K562 (cell line): Measurements from ENCODE around the gene DDX5. TPM values are rescaled to one million over a fixed set of nuclear protein-coding genes. Genes with fewer than 3 reads are reported as not detected.

ENCODE experiments used
- CHD7 ChIP-seq: fragments of 200-600 bp; sonication (generic); IDR thresholded peaks from one replicate; pipeline ENCODE4 v1.6.1; 2012; ENCODE audit warnings: mild to moderate bottlenecking, low read depth, low read length, inconsistent platforms
- MTA3 ChIP-seq: fragments of 450-650 bp; formaldehyde crosslinking; IDR thresholded peaks from 2 replicates; pipeline ENCODE4 v1.6.1; 2017; ENCODE audit warnings: mild to moderate bottlenecking, borderline replicate concordance
- POLR2G ChIP-seq: fragments of 200-400 bp; formaldehyde crosslinking; IDR thresholded peaks from 2 replicates; pipeline ENCODE4 v1.6.1; 2017; ENCODE audit warnings: low read depth, mild to moderate bottlenecking, antibody characterized with exemption, low read length, moderate library complexity
- RERE ChIP-seq: sonication (generic); formaldehyde crosslinking; IDR thresholded peaks from 2 replicates; pipeline ENCODE4 v1.8.0; 2023; ENCODE audit warnings: missing genetic modification reagents, mild to moderate bottlenecking, borderline replicate concordance
- ZNF655 ChIP-seq: fragments of 250-450 bp; sonication (Bioruptor Pico); IDR thresholded peaks from 2 replicates; pipeline ENCODE4 v1.5.0; 2021
- polyA plus RNA-seq, 8 experiments: library from polyadenylated mRNA; depleted of rRNA in 4 of 8; stranded (reverse) in 5 of 8; unstranded in 3 of 8; fragments of >200 nt; fragmentation: Nextera tagmentation in 2 of 8; fragmentation: Illumina TruSeq in 1 of 8; extraction: Ambion mirVana in 2 of 8; extraction: Trizol in 1 of 8; gene quantifications; 2 replicates each; pipeline versions ENCODE4 v1.2.1 to v1.2.3, GENCODE V29; 2011 to 2014; ENCODE audit warnings: inconsistent platforms in 1 of 8, missing spikeins in 1 of 8
- total RNA-seq, 7 experiments: library from RNA; depleted of rRNA in 6 of 7; stranded (reverse); fragments of >200 nt in 6 of 7; fragmentation: Illumina TruSeq in 2 of 7; extraction: Trizol in 2 of 7; gene quantifications; 2 replicates each; pipeline versions ENCODE4 v1.2.1 to v1.2.3, GENCODE V29; 2011 to 2021; ENCODE audit warnings: low replicate concordance in 1 of 7

DDX5 gene
- total and polyA plus RNA-seq, 9 of the 15 experiments (the other 6 are each of a cell fraction or from before 2014, with no cell fraction given): 306 to 1,639 (median 604) TPM

- TF ChIP-seq CHD7: no peak
- no peak for TF ChIP-seq ZNF655 (CRISPR knock-in tag)
- TF ChIP-seq RERE (CRISPR knock-in tag): no peak
- peak; percentile 34 for TF ChIP-seq MTA3
- peak; percentile 87 for TF ChIP-seq POLR2G
These were observed 705 bp upstream of the DDX5 start, which contains the start of gene CEP95 (continued) for GRCh38 chr17:64506576-64507412.
